Vagina (tissue), 2 donors: ENCODE data around the gene NELL1. TPM values are rescaled to one million over a fixed set of nuclear protein-coding genes. Genes with fewer than 3 reads are reported as not detected.

Experiments used
- DNase-seq, 2 donors: peaks; one replicate each; pipeline ENCODE4 v3.0.0-alpha.2; 2017; ENCODE audit errors: extremely low spot score in 2 of 2
- H3K27ac ChIP-seq: fragments of 200-600 bp; sonication (generic); one replicate; pipeline ENCODE4 v1.5.1; 2019
- H3K27me3 ChIP-seq: fragments of 200-600 bp; sonication (generic); one replicate; pipeline ENCODE4 v1.5.1; 2019
- H3K36me3 ChIP-seq, 2 donors: fragments of 200-600 bp; sonication (generic); one replicate each; pipeline ENCODE4 v1.5.1; 2017 to 2019
- H3K4me1 ChIP-seq: fragments of 200-600 bp; sonication (generic); one replicate; pipeline ENCODE4 v1.5.1; 2019
- H3K4me3 ChIP-seq, 2 donors: fragments of 200-600 bp; sonication (generic); 1 replicate in 1 of 2; 2 replicates in 1 of 2; pipeline ENCODE4 v1.5.1; 2016 to 2019
- H3K9me3 ChIP-seq: fragments of 200-600 bp; sonication (generic); one replicate; pipeline ENCODE4 v1.5.1; 2019
- POLR2A ChIP-seq, 2 donors: fragments of 450-650 bp; IDR thresholded peaks; one replicate each; pipeline ENCODE4 v1.6.1; 2017; ENCODE audit warnings: antibody characterized with exemption in 2 of 2, mild to moderate bottlenecking in 2 of 2, moderate library complexity in 2 of 2
- POLR2AphosphoS5 ChIP-seq, 2 donors: sonication (generic); formaldehyde crosslinking; IDR thresholded peaks; one replicate each; pipeline ENCODE4 v1.9.0; 2017; ENCODE audit warnings: antibody characterized with exemption in 2 of 2, mild to moderate bottlenecking in 2 of 2, low read depth in 1 of 2; ENCODE audit not compliant: insufficient read depth in 1 of 2
- intact Hi-C: fragments of 100-400 bp; cut with DNase I; formaldehyde crosslinking; loops from one replicate; pipeline ENCODE4 v1.15.1; 2023
- total RNA-seq: library from RNA; depleted of rRNA; stranded (reverse); fragments of >200 nt; gene quantifications from one replicate; pipeline ENCODE4 v1.2.3, GENCODE V29; 2016
- TF ChIP-seq, protein P1 (sequence below), 3 experiments: fragments of 450-650 bp in 2 of 3; fragments of 200-600 bp in 1 of 3; sonication (generic) in 1 of 3; IDR thresholded peaks; one replicate each; pipeline ENCODE4 v1.5.1; 2017 to 2019; ENCODE audit warnings: antibody characterized with exemption in 3 of 3, mild to moderate bottlenecking in 2 of 3, moderate library complexity in 2 of 3

The NELL1 gene
- total RNA-seq, 1 donor from 2014 or later, result 0.49 TPM

DNA sequence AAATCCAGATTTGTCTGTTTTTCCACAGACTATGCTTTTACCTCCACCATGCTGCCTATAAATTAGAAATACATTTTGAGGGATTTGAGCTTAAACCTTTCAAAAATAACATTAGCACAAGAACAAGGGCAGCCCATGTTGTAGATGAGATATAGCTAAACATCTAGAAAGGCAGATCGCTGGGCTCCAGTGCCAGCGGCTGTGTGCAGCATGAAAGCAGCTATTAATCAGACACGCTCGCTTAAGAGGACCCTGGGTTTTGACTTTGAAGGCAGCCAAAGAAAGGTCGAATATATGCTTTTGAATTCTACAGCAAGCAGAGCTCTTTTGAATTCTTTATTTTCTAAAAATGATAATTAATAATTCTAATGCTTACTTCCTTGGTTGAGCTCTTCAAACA lies 684.0 kb downstream of the NELL1 start:
- no peak for DNase-seq
- intact Hi-C loops, result no loop called here
- Histone ChIP-seq H3K36me3 (no peaks in the 10 kb centered on the region), H3K27me3 (no peaks in the 10 kb centered on the region), H3K9me3 (no peaks in the 10 kb centered on the region), H3K27ac (no peak overlapping the region), H3K4me3 (no peak overlapping the region), H3K4me1 (no peaks in the 10 kb centered on the region)
- TF ChIP-seq, protein P1, sequence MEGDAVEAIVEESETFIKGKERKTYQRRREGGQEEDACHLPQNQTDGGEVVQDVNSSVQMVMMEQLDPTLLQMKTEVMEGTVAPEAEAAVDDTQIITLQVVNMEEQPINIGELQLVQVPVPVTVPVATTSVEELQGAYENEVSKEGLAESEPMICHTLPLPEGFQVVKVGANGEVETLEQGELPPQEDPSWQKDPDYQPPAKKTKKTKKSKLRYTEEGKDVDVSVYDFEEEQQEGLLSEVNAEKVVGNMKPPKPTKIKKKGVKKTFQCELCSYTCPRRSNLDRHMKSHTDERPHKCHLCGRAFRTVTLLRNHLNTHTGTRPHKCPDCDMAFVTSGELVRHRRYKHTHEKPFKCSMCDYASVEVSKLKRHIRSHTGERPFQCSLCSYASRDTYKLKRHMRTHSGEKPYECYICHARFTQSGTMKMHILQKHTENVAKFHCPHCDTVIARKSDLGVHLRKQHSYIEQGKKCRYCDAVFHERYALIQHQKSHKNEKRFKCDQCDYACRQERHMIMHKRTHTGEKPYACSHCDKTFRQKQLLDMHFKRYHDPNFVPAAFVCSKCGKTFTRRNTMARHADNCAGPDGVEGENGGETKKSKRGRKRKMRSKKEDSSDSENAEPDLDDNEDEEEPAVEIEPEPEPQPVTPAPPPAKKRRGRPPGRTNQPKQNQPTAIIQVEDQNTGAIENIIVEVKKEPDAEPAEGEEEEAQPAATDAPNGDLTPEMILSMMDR (IDR thresholded peaks at IDR 0.05), result no peak
- TF ChIP-seq POLR2AphosphoS5 (IDR thresholded peaks at IDR 0.05; ENCODE audit: insufficient read depth in 1 of 2, low read depth in 1 of 2) (no peak), POLR2A (IDR thresholded peaks at IDR 0.05) (no peak)

DNA sequence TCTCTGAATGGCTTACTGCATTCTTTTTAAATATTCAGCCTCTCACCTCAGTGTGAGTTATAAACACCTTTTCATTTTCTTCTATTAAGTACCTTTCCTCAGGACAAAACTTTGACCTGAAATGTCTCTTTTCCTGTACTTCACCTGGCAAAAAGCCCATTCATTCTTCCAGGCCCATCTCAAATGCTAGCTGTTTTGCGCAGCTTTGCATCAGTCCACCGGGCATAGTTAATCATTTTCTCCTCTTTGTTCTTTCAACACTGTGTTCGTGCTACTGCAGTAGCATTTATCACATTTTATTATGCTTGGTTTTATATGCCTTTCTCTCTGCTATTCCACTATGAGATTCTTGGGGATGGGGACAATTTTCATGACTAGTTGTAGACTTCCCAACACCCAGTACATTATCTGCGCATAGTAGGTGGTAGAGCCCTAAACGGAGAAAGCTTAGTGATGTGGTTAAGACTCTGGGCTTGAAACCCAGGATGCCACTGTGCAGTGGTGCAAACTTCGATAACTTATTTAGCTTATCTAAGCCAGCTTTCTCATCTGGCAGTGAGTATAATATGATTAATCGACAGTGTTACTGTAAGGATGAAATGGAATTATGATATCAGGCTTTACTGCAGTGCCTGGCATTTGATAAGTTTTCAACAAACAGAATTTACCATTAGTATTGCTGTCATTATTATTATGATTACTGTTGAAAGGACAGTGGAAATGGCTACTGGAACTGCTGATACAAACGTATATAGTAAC lies 695.7 kb downstream of the NELL1 start:
- Histone ChIP-seq H3K4me1 (no peaks in the 10 kb centered on the region), H3K27me3 (no peaks in the 10 kb centered on the region), H3K27ac (no peak overlapping the region), H3K9me3 (no peaks in the 10 kb centered on the region), H3K4me3 (no peak overlapping the region), H3K36me3 (no peaks in the 10 kb centered on the region)
- no peak for DNase-seq
- intact Hi-C loops, result no loop called here
- TF ChIP-seq, protein P1 (IDR thresholded peaks at IDR 0.05), result no peak
- TF ChIP-seq POLR2A (IDR thresholded peaks at IDR 0.05) (no peak), POLR2AphosphoS5 (IDR thresholded peaks at IDR 0.05; ENCODE audit: insufficient read depth in 1 of 2, low read depth in 1 of 2) (no peak)

DNA sequence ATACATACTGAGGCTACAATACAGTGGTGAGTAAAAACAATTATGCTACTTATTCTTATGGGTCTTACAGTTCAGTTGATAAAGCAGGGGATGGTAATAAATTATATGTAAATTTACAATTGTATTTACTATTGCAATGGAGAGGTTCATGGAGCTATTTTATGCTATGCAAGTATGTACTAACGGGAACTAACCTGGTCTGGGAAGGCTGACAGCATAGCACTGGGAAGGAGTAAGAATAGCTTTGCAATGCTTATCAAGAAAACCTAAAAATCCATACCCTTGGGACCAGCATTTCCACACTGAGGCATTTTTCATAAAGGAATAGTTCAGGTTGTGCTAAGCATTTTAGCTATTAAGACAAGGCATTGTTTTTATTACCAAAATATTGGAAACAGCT lies 700.6 kb downstream of the NELL1 start:
- no peak for DNase-seq
- intact Hi-C loops, result no loop called here
- Histone ChIP-seq H3K36me3 (no peaks in the 10 kb centered on the region), H3K4me3 (no peak overlapping the region), H3K9me3 (no peaks in the 10 kb centered on the region), H3K27me3 (no peaks in the 10 kb centered on the region), H3K27ac (no peak overlapping the region), H3K4me1 (no peaks in the 10 kb centered on the region)
- TF ChIP-seq POLR2AphosphoS5 (IDR thresholded peaks at IDR 0.05; ENCODE audit: insufficient read depth in 1 of 2, low read depth in 1 of 2), result no peak
- no peak for TF ChIP-seq POLR2A (IDR thresholded peaks at IDR 0.05)
- TF ChIP-seq, protein P1 (IDR thresholded peaks at IDR 0.05), result no peak

DNA sequence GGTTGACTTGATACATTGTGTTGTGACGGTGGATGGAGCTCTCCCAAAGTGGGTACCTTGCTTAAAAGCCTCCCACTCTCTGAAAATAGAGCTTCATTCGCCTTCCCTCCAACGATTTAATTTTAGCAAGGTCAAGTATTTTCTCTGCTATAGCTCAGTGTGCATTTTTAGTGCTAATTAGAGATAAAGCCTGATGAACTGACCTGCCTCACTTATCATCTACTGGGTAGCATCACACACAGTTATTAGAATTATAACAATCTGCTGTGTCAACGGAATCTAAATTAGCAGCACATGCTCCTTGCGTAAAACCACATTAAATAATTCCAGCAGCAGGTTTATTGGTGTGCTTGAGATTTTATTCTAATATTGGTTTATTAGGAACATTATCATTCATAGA lies 701.7 kb downstream of the NELL1 start:
- no peaks in the 10 kb centered on the region for H3K9me3 ChIP-seq
- H3K36me3 ChIP-seq, result no peaks in the 10 kb centered on the region
- no peak for TF ChIP-seq POLR2AphosphoS5 (IDR thresholded peaks at IDR 0.05; ENCODE audit: insufficient read depth in 1 of 2, low read depth in 1 of 2)
- DNase-seq, result no peak
- no peak overlapping the region for H3K27ac ChIP-seq
- no peaks in the 10 kb centered on the region for H3K4me1 ChIP-seq
- no peak overlapping the region for H3K4me3 ChIP-seq
- H3K27me3 ChIP-seq, result no peaks in the 10 kb centered on the region
- intact Hi-C loops, result no loop called here

DNA sequence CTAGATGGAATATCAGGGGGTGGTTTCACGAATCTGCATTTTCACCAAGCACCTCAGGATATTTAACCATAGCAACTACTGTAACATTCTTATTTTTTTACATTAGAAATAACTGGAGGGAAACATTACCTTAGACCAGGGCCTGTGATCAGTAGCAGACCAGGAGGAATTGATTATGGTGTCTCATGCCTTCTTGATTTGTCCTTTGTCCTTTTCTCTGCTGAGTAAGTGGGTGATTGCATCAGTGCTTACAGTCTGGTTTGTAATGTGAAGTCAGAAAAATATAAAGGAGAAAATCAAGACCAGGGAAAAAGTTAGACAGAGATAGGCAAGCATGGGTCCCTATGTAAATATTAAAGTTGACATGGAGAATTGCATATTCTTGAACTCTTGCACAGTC lies 703.3 kb downstream of the NELL1 start:
- H3K36me3 ChIP-seq, result no peaks in the 10 kb centered on the region
- no peak for DNase-seq
- intact Hi-C loops, result no loop called here
- H3K27ac ChIP-seq, result no peak overlapping the region
- no peaks in the 10 kb centered on the region for H3K4me1 ChIP-seq
- TF ChIP-seq POLR2AphosphoS5 (IDR thresholded peaks at IDR 0.05; ENCODE audit: insufficient read depth in 1 of 2, low read depth in 1 of 2) (no peak), POLR2A (IDR thresholded peaks at IDR 0.05) (no peak)
- TF ChIP-seq, protein P1 (IDR thresholded peaks at IDR 0.05), result no peak
- no peaks in the 10 kb centered on the region for H3K27me3 ChIP-seq
- H3K4me3 ChIP-seq, result no peak overlapping the region
- no peaks in the 10 kb centered on the region for H3K9me3 ChIP-seq
